Measurements from ENCODE around the gene SLC22A13.
"Not testable (repeated sequence)": the region's sequence is repeated elsewhere in the genome, so short reads cannot be mapped to it uniquely, and the experiment has no call there.

SLC22A13 gene

GRCh38 chr3:38307599-38307998, 42.0 kb downstream of the SLC22A13 start:
- no peak for DNase-seq

- no peak for DNase-seq
Observed at GRCh38 chr3:38308456-38308855, 42.8 kb downstream of the SLC22A13 start.

- DNase-seq = no peak
Observed at GRCh38 chr3:38311476-38311875, 45.9 kb downstream of the SLC22A13 start.

- DNase-seq = no peak
Observed at GRCh38 chr3:38311941-38312340, 46.3 kb downstream of the SLC22A13 start.

- no peak for DNase-seq
Observed at GRCh38 chr3:38312356-38312755, 46.7 kb downstream of the SLC22A13 start.

GRCh38 chr3:38313263-38313662, 47.7 kb downstream of the SLC22A13 start:
- DNase-seq = no peak

GRCh38 chr3:38313695-38314094, 48.1 kb downstream of the SLC22A13 start:
- DNase-seq = no peak

- no peak for DNase-seq
Observed at GRCh38 chr3:38314112-38314763, 48.6 kb downstream of the SLC22A13 start.

- no peak for DNase-seq
Observed at GRCh38 chr3:38314764-38315487, 49.3 kb downstream of the SLC22A13 start.

GRCh38 chr3:38315488-38316230, 50.0 kb downstream of the SLC22A13 start:
- DNase-seq = no peak

GRCh38 chr3:38316356-38317191, 51.0 kb downstream of the SLC22A13 start:
- no peak for DNase-seq

- no peak for DNase-seq
Observed at GRCh38 chr3:38317192-38317759, 51.7 kb downstream of the SLC22A13 start.

- no peak for DNase-seq
Observed at GRCh38 chr3:38318766-38319671, 53.4 kb downstream of the SLC22A13 start.

GRCh38 chr3:38320638-38321037, 55.0 kb downstream of the SLC22A13 start:
- not testable (repeated sequence) for DNase-seq

GRCh38 chr3:38323060-38323459, 57.4 kb downstream of the SLC22A13 start:
- DNase-seq = no peak

GRCh38 chr3:38325256-38325655, 59.6 kb downstream of the SLC22A13 start:
- DNase-seq = no peak

GRCh38 chr3:38327335-38328009, 61.9 kb downstream of the SLC22A13 start:
- peak; percentile 61 for DNase-seq
